SW480 (cell line): ENCODE results near the gene YJEFN3.

Experiments used
- DNase-seq: peaks from one replicate; pipeline ENCODE4 v3.0.0-alpha.2; 2016; ENCODE audit warnings: low spot score

YJEFN3 gene

GRCh38 chr19:19558055-19558454 lies 29.3 kb downstream of the YJEFN3 start:
- DNase-seq, result no peak

GRCh38 chr19:19558636-19559035 lies 29.9 kb downstream of the YJEFN3 start:
- no peak for DNase-seq

- no peak for DNase-seq
Measured at GRCh38 chr19:19559931-19560330, 31.2 kb downstream of the YJEFN3 start.

GRCh38 chr19:19561946-19562664 lies 33.4 kb downstream of the YJEFN3 start:
- DNase-seq, result no peak

- DNase-seq, result no peak
Measured at GRCh38 chr19:19562665-19563347, 34.1 kb downstream of the YJEFN3 start.

- no peak for DNase-seq
Measured at GRCh38 chr19:19563348-19563848, 34.7 kb downstream of the YJEFN3 start.

GRCh38 chr19:19566306-19566705 lies 37.6 kb downstream of the YJEFN3 start:
- DNase-seq, result no peak

- no peak for DNase-seq
Measured at GRCh38 chr19:19567391-19567790, 38.7 kb downstream of the YJEFN3 start.

- DNase-seq, result no peak
Measured at GRCh38 chr19:19568802-19569756, 40.4 kb downstream of the YJEFN3 start.

- DNase-seq, result no peak
Measured at GRCh38 chr19:19570571-19570970, 41.9 kb downstream of the YJEFN3 start.

- no peak for DNase-seq
Measured at GRCh38 chr19:19571071-19571786, 42.5 kb downstream of the YJEFN3 start.

GRCh38 chr19:19575411-19575810 lies 46.7 kb downstream of the YJEFN3 start:
- DNase-seq, result no peak

- no peak for DNase-seq
Measured at GRCh38 chr19:19578252-19578651, 49.5 kb downstream of the YJEFN3 start.

- no peak for DNase-seq
Measured at GRCh38 chr19:19579533-19580361, 51.0 kb downstream of the YJEFN3 start.

- no peak for DNase-seq
Measured at GRCh38 chr19:19580418-19580817, 51.7 kb downstream of the YJEFN3 start.

GRCh38 chr19:19581391-19581790 lies 52.7 kb downstream of the YJEFN3 start:
- no peak for DNase-seq

GRCh38 chr19:19582471-19582870 lies 53.8 kb downstream of the YJEFN3 start:
- no peak for DNase-seq

GRCh38 chr19:19584356-19584755 lies 55.6 kb downstream of the YJEFN3 start:
- no peak for DNase-seq
